ENCODE data around the gene AUTS2.

- no peak for TF ChIP-seq CTCF (IDR thresholded peaks at IDR 0.05 in 8 of 11, conservative IDR thresholded peaks at IDR 0.05 in 3 of 11)
- TF ChIP-seq POLR2A (IDR thresholded peaks at IDR 0.05): no peak
- no peak for TF ChIP-seq POLR2AphosphoS5 (IDR thresholded peaks at IDR 0.05)
Observed at GRCh38 chr7:69967689-69968450, 369.6 kb downstream of the AUTS2 start.

Data from spleen (tissue), 7 donors.